ENCODE measurements around the gene ZNF260.
A peak's percentile ranks its signal among the peaks of the same experiment; 100 is the strongest.
"Not testable (repeated sequence)": the region's sequence is repeated elsewhere in the genome, so short reads cannot be mapped to it uniquely, and the experiment has no call there.

Gene ZNF260

DNA sequence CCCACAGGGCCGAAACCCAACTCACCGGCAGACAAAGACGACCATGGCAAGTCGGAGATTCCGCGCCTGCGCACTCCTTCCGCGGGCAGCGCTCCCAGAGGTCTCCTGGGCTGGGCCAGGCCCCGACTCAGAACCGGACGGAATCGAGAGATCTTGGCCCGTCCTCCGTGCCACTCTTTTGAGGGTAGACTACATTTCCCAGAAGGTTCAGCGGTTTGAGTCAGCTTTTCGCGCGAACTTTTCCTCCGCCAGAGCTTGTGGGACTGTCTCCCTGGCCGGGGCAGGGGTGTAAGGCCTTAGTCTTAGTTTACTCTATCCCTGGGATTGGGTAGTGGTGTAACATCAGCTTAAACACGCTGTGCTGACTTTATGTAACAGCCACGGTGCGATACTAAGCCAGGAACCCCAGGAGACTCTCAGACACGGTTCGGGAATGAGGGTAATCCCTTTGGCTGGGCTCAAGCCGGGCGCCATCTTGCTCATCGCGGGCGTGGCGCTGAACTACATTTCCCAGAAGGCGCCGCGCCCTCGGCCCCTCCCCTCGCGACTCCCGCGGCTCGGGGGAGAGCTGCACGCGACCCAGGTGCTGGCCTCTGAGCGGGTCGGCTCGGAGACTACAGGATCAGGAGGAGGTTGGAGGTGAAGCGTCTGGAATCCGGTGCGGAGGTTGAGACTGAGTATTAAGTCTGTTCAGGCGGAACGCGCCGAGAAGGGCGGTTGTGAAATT, at the start of gene ZNF260:
Gene ZNF260, minus strand, starts transcription at position 78 of the 727 bp plus-strand sequence. CDS start 13,033 bp downstream, outside the sequence.
- DNase-seq, result peak; percentile 94

GRCh38 chr19:36577271-36577996, 49.4 kb upstream of the ZNF260 start:
- no peak for DNase-seq

- no peak for DNase-seq
These were observed 46.7 kb upstream of the ZNF260 start for GRCh38 chr19:36574741-36575140.

DNA sequence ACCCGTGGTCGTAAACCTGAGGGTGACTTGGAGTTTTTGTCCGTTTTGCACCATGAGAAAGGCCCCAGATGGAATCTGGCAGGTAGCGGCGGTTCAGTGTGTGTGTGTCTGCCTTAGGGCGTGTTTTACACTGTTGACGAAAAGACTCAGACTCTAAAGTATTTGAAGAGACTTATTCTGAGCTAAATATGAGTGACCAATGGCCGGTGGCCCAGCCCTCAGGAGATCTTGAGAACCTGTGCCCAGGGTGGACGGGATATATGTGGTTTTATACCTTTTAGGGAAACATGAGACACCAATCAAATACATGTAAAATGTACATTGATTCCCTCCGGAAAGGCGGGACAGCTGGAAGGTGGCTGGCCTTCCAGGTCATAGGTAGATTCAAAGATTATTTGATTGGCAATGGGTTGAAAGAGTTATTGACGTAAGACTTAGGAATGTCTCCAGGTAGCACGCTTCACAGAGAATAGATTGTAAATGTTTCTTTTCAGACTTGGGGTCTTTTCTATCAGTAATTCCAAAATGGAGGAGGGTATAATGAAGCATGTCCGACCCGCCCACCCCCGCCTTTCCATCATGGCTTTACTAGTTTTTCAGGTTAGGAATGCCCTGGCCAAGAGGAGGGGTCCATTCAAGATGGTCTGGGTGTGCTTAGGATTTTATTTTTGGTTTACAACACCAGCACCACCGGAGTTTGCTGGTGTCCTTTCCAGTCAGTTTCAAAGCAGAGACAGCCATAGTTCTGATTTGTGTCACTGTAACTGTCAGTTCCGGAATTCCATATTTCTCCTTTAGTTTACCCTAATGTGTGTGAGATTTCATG, 46.0 kb upstream of the ZNF260 start:
- DNase-seq, result no peak

GRCh38 chr19:36573020-36573894, 45.2 kb upstream of the ZNF260 start, which contains the start of gene ZNF529:
ZNF529 (minus strand) TSS chr19:36573292; CDS start chr19:36572346, 946 bp downstream.
- peak; percentile 81 for DNase-seq

GRCh38 chr19:36572593-36573019, 44.5 kb upstream of the ZNF260 start:
- no peak for DNase-seq

GRCh38 chr19:36564391-36564790, 36.3 kb upstream of the ZNF260 start:
- no peak for DNase-seq

- no peak for DNase-seq
These were observed 19.1 kb upstream of the ZNF260 start for GRCh38 chr19:36547001-36547732.

DNA sequence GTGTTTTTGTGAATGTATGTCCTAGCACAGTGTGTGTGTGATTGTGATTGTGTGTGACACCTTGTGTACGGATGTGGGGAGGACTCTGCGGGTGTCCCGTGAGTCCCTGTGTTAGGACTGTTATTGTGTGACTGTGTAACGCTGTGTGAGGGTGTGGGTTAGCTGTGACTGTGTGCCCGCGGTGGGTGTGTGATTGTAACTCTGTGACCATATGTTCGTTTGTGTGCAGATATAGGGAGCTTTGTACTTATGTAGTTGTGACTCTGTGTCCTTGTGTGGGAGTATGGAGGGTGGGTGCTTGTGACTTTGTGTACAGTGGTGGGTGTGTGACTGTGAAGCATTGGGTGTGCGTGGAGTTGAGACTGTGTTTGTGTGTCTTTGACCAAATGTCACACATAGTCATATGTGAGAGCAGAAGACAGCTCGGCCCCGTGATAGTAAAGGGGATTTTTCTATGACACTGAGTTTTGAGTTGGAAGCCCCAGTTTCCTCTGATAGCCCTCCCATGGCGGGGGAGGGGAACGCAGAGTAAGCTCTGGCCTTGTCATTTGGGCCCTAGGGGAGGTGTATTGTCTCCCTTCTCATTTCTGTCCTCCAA, 949 bp upstream of the ZNF260 start:
- DNase-seq, result peak; percentile 2

GRCh38 chr19:36527873-36528193, 238 bp downstream of the ZNF260 start:
- no peak for DNase-seq

DNA sequence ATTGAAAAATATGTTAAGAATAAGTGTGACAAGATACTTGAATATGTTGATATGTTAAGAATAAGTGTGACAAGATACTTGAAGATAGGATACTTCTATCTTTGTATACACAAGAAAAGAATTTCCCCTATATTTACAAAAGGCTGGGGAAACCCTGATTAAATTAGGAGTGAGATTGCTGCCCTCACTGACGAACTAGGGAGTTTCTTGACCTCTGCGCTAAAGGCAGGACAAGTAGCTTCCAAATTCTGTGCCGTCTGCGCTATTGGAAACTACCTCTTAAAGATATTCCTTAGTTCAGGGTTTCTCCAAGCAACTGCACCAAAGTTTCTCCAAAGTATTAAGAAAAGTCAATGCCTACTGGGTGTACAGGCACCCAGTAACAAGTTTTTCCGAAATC, 730 bp downstream of the ZNF260 start:
- DNase-seq, result no peak

DNA sequence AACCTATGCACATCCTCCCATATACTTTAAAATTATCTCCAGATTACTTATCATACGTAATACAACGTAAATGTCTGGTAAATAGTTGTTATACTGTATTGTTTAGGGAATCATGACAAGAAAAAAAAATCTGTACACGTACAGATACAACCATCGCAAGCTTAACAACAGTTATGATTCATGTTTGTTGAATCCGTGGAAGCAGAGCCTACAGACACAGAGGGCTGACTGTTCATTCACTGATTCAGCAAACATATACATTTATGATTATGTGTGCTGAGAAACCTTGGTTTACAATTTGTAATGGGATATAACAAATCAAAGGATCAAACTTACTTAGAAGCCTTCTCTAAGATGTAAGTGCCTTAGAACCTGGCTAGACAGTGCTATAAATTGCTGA, 1.5 kb downstream of the ZNF260 start:
- DNase-seq, result no peak

- no peak for DNase-seq
These were observed 3.5 kb downstream of the ZNF260 start for GRCh38 chr19:36524617-36525016.

GRCh38 chr19:36514012-36514612, 14.0 kb downstream of the ZNF260 start:
- no peak for DNase-seq

- DNase-seq, result no peak
These were observed 19.7 kb downstream of the ZNF260 start for GRCh38 chr19:36508325-36508724.

DNA sequence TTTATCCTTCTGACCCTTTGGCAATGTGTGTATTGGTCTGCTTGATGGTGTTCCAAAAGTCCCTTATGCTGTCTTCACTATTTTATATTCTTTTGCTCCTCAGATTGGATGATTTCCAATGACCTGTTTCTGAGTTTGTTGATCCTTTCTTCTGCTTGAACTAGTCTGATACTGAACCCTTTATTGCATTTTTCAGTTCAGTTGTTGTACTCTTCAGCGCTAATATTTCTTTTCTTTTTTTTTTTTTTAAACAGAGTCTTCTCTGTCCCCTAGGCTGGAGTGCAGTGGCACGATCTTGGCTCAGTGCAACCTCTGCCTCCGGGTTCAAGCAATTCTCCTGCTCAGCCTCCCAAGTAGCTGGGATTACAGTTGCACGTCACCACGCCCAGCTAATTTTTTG, 26.1 kb downstream of the ZNF260 start:
- no peak for DNase-seq

DNA sequence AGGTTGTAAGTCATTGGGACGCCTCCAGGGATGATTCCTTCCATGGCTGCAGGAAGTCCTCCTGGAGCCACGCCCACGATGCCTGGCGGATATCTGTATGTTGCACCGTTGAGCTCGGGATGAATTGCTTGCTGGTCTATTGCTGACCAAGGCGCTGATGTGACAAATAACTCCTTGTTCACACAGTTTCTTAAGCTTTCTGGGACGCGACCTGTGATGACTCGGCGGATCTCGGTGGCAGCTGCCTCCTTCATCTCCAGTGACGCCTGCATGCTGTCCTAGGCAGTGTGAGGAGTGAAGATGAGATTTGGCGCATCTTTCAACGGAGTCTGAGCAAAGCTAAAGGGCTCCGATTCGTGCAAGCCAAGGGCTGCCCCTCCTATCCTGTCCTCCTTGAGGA, 31.1 kb downstream of the ZNF260 start:
- DNase-seq, result no peak

- DNase-seq, result peak; percentile 20
These were observed 35.2 kb downstream of the ZNF260 start for GRCh38 chr19:36492689-36493453.

DNA sequence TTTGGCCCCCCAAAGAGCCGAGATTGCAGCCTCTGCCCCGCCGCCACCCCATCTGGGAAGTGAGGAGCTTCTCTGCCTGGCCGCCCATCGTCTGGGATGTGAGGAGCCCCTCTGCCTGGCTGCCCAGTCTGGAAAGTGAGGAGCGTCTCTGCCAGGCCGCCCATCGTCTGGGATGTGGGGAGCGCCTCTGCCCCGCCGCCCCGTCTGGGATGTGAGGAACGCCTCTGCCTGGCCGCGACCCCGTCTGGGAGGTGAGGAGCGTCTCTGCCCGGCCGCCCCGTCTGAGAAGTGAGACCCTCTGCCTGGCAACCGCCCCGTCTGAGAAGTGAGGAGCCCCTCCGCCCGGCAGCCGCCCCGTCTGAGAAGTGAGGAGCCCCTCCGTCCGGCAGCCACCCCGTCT, 37.2 kb downstream of the ZNF260 start:
- not testable (repeated sequence) for DNase-seq

GRCh38 chr19:36489920-36490415, 38.1 kb downstream of the ZNF260 start:
- DNase-seq, result peak; percentile 79
